Measurements from ENCODE around the gene ABCC12.

Gene ABCC12

GRCh38 chr16:48129926-48130325 lies 25.9 kb downstream of the ABCC12 start:
- Histone ChIP-seq H3K9me3 (replicated peaks in 1 of 11) (no peaks in the 10 kb centered on the region), H3K4me1 (peaks cover 0 to 8% (median 0%) of the 10 kb centered on the region in 10 experiments; a peak in 4 of 20 replicates), H3K4me2 (no peak overlapping the region), H3K36me3 (no peaks in the 10 kb centered on the region), H4K20me1 (no peaks in the 10 kb centered on the region), H3K4me3 (no peak overlapping the region), H3K9ac (no peak overlapping the region), H3K27me3 (no peaks in the 10 kb centered on the region), H3K27ac (no peak overlapping the region)
- no peak for TF ChIP-seq Cebpa-rat (IDR thresholded peaks at IDR 0.05)

- peaks cover 0 to 8% (median 0%) of the 10 kb centered on the region in 10 experiments; a peak in 4 of 20 replicates for H3K4me1 ChIP-seq
These were observed 27.0 kb downstream of the ABCC12 start for GRCh38 chr16:48128769-48129168.

GRCh38 chr16:48126801-48127644 lies 28.8 kb downstream of the ABCC12 start:
- Histone ChIP-seq H3K9ac (no peak overlapping the region), H3K4me1 (peaks cover 0 to 12% (median 8%) of the 10 kb centered on the region in 10 experiments; a peak in 12 of 20 replicates), H3K27ac (no peak overlapping the region), H3K4me3 (no peak overlapping the region), H3K4me2 (no peak overlapping the region), H4K20me1 (no peaks in the 10 kb centered on the region), H3K27me3 (no peaks in the 10 kb centered on the region), H3K36me3 (no peaks in the 10 kb centered on the region), H3K9me3 (replicated peaks in 1 of 11) (no peaks in the 10 kb centered on the region)
- no peak for TF ChIP-seq Cebpa-rat (IDR thresholded peaks at IDR 0.05)

More at GRCh38 chr16:48128769-48129168, 27.0 kb downstream of the ABCC12 start:
- no peak for TF ChIP-seq Cebpa-rat (IDR thresholded peaks at IDR 0.05)
- Histone ChIP-seq H4K20me1 (no peaks in the 10 kb centered on the region), H3K36me3 (no peaks in the 10 kb centered on the region), H3K27ac (no peak overlapping the region), H3K9ac (no peak overlapping the region), H3K27me3 (no peaks in the 10 kb centered on the region), H3K4me2 (peak overlapping the region in 3 of 11 experiments; percentile 15 to 23 (median 16); a peak in 5 of 22 replicates), H3K9me3 (replicated peaks in 1 of 11) (no peaks in the 10 kb centered on the region), H3K4me3 (no peak overlapping the region)

GRCh38 chr16:48125888-48126287 lies 29.9 kb downstream of the ABCC12 start:
- no peak for TF ChIP-seq Cebpa-rat (IDR thresholded peaks at IDR 0.05)
- Histone ChIP-seq H3K4me2 (no peak overlapping the region), H3K4me1 (peaks cover 0 to 12% (median 8%) of the 10 kb centered on the region in 10 experiments; a peak in 12 of 20 replicates), H3K27me3 (no peaks in the 10 kb centered on the region), H3K4me3 (no peak overlapping the region), H3K9me3 (replicated peaks in 1 of 11) (no peaks in the 10 kb centered on the region), H3K36me3 (no peaks in the 10 kb centered on the region), H3K27ac (no peak overlapping the region), H3K9ac (no peak overlapping the region), H4K20me1 (no peaks in the 10 kb centered on the region)

DNA sequence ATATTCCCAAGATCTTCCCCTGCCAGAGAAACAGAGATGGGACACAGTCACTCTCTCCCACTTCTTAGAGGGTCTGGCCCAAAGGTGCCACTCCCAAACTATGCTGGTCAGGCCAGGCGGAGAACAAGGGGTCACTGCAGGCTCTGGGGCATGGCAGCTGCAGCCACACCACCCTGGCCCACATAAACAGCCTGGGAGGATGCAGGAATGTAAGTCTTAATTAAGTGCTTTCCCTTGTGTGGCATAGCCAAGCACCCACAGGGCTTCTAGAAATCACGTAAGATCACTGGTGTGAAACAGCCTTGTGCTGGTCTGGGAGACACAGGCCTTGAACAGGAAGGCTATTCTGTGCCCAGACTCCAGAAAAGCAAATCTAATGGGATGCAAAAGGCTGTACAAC lies 31.5 kb downstream of the ABCC12 start:
- Histone ChIP-seq H3K4me2 (no peak overlapping the region), H3K27me3 (no peaks in the 10 kb centered on the region), H3K4me3 (no peak overlapping the region), H3K9me3 (replicated peaks in 1 of 11) (no peaks in the 10 kb centered on the region), H3K36me3 (no peaks in the 10 kb centered on the region), H3K9ac (no peak overlapping the region), H4K20me1 (no peaks in the 10 kb centered on the region), H3K4me1 (peaks cover 0 to 12% (median 8%) of the 10 kb centered on the region in 10 experiments; a peak in 12 of 20 replicates), H3K27ac (no peak overlapping the region)
- TF ChIP-seq Cebpa-rat (IDR thresholded peaks at IDR 0.05), result no peak

DNA sequence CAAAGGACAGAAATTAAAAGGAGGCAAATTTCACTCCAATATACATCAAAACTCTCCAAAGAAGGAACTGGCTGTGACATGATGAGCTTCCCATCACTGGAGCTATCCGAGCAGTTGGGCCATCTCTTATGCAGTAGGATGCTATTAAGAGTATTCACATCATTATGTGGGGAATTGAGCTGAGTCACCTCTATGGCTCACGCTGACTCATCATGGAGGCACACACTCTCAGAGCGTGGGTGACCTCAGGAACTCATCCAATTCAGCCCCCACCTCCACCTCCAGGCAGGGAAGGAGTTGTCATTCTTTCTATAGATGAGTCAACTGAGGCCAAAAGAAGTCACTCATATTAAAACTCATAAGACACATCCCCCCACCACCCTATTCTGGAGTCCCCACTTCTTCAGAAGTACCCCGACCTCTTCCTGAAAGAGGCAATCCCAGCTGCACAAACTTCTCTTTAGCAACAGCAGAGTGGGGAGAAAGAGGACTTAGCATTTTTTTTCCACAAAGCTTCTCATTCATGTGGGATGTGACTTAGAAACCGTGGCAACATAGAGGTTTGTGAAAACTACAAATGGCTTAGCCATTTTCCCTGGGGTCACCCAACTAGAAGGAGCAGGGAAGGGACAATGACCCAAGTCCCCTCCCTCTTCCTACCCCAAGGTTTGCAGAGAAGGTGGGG lies 32.5 kb downstream of the ABCC12 start:
- H3K4me2 ChIP-seq, result peak overlapping the region in 5 of 11 experiments; percentile 0 to 48 (median 25); a peak in 5 of 22 replicates
- H3K27me3 ChIP-seq, result no peaks in the 10 kb centered on the region
- no peak for TF ChIP-seq Cebpa-rat (IDR thresholded peaks at IDR 0.05)
- H3K27ac ChIP-seq, result peak overlapping the region in 1 of 11 experiments; percentile 12; a peak in 2 of 22 replicates
- no peaks in the 10 kb centered on the region for H3K36me3 ChIP-seq
- no peak overlapping the region for H3K4me3 ChIP-seq
- H3K9me3 ChIP-seq (replicated peaks in 1 of 11), result no peaks in the 10 kb centered on the region
- H3K9ac ChIP-seq, result no peak overlapping the region
- H4K20me1 ChIP-seq, result no peaks in the 10 kb centered on the region; a peak in 1 of 22 replicates
- H3K4me1 ChIP-seq, result peaks cover 0 to 12% (median 4%) of the 10 kb centered on the region in 10 experiments; a peak in 11 of 20 replicates

GRCh38 chr16:48121276-48121675 lies 34.5 kb downstream of the ABCC12 start:
- H3K4me3 ChIP-seq, result no peak overlapping the region
- H3K9me3 ChIP-seq (replicated peaks in 1 of 11), result no peaks in the 10 kb centered on the region

DNA sequence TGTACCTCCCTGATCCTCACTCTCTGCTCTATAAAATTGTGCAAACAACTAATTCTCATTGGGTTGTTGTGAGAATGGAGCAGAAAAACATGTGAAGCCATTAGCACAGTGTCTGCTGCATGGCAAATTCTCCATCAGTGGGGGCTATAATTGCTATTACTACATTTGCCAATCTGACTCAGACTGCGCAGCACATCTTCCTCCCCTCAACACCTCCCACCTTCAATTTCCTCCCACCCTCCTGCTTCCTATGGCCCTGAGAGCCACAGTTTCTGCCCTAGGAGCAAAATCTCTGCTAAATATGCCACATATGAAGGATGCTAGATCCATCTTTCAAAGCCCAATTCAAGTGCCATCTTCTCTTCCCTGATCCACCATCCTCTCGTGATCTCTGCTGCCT lies 37.0 kb downstream of the ABCC12 start:
- TF ChIP-seq Cebpa-rat (IDR thresholded peaks at IDR 0.05), result no peak
- Histone ChIP-seq H3K4me1 (peaks cover 0 to 12% (median 6%) of the 10 kb centered on the region in 10 experiments; a peak in 8 of 20 replicates), H3K9me3 (replicated peaks in 1 of 11) (no peaks in the 10 kb centered on the region), H3K4me3 (no peak overlapping the region), H3K27ac (no peak overlapping the region), H3K9ac (no peak overlapping the region), H3K4me2 (no peak overlapping the region), H4K20me1 (no peaks in the 10 kb centered on the region; a peak in 1 of 22 replicates), H3K36me3 (no peaks in the 10 kb centered on the region), H3K27me3 (no peaks in the 10 kb centered on the region)

More at GRCh38 chr16:48121276-48121675, 34.5 kb downstream of the ABCC12 start:
- Histone ChIP-seq H3K27ac (no peak overlapping the region), H4K20me1 (no peaks in the 10 kb centered on the region; a peak in 1 of 22 replicates), H3K27me3 (no peaks in the 10 kb centered on the region), H3K36me3 (no peaks in the 10 kb centered on the region), H3K4me1 (peaks cover 0 to 12% (median 4%) of the 10 kb centered on the region in 10 experiments; a peak in 8 of 20 replicates), H3K4me2 (no peak overlapping the region), H3K9ac (no peak overlapping the region)
- TF ChIP-seq Cebpa-rat (IDR thresholded peaks at IDR 0.05), result no peak

All from BLaER1 treated with 17β-estradiol and CSF1 and Interleukin-3, amounts not matched to agents 10 nM and 100 nM (cell line).